Uterus (tissue), 2 donors: ENCODE results near the gene ZCCHC14.
"Not testable (repeated sequence)": the region's sequence is repeated elsewhere in the genome, so short reads cannot be mapped to it uniquely, and the experiment has no call there.

Experiments used
- POLR2A ChIP-seq, 2 donors: fragments of 450-650 bp; IDR thresholded peaks; one replicate each; pipeline ENCODE4 v1.6.1; 2016; ENCODE audit warnings: antibody characterized with exemption in 2 of 2, mild to moderate bottlenecking in 1 of 2, moderate library complexity in 1 of 2
- TF ChIP-seq, protein P1 (sequence below), 4 experiments: fragments of 200-600 bp in 2 of 4; fragments of 450-650 bp in 2 of 4; sonication (generic) in 2 of 4; IDR thresholded peaks; one replicate each; pipeline ENCODE4 v1.5.1; 2016 to 2019; ENCODE audit warnings: antibody characterized with exemption in 4 of 4, mild to moderate bottlenecking in 2 of 4, moderate library complexity in 1 of 4

DNA sequence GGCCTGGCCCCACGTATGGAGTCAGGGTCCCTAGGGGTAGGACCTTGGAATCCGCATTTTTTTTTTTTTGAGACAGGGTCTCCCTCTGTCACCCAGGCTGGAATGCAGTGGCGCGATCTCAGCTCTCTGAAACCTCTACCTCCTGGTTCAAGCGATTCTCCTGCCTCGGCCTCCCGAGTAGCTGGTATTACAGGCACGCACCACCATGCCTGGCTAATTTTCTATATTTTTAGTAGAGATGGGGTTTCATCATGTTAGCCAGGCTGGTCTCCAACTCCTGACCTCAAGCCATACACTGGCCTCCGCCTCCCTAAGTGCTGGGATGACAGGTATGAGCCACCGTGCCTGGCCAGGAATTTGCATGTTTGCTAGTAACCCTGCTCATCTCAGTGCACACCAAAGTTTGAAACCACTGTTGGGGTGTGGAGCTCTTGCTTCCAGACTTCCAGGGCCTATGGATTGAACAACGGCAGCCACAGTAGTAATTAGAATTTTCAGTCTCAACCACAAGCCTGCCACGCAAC is 5.0 kb upstream of the ZCCHC14 start:
- not testable (repeated sequence) for TF ChIP-seq POLR2A (IDR thresholded peaks at IDR 0.05)
- TF ChIP-seq, protein P1, sequence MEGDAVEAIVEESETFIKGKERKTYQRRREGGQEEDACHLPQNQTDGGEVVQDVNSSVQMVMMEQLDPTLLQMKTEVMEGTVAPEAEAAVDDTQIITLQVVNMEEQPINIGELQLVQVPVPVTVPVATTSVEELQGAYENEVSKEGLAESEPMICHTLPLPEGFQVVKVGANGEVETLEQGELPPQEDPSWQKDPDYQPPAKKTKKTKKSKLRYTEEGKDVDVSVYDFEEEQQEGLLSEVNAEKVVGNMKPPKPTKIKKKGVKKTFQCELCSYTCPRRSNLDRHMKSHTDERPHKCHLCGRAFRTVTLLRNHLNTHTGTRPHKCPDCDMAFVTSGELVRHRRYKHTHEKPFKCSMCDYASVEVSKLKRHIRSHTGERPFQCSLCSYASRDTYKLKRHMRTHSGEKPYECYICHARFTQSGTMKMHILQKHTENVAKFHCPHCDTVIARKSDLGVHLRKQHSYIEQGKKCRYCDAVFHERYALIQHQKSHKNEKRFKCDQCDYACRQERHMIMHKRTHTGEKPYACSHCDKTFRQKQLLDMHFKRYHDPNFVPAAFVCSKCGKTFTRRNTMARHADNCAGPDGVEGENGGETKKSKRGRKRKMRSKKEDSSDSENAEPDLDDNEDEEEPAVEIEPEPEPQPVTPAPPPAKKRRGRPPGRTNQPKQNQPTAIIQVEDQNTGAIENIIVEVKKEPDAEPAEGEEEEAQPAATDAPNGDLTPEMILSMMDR (IDR thresholded peaks at IDR 0.05) = not testable (repeated sequence)
